COLO668 (cell line): ENCODE measurements around the gene MRAP2.
"Not testable (repeated sequence)": the region's sequence is repeated elsewhere in the genome, so short reads cannot be mapped to it uniquely, and the experiment has no call there.

ENCODE experiments used
- DNase-seq: peaks from one replicate; lab custom pipeline; 2025; ENCODE audit not compliant: unreplicated experiment; lab: John Stamatoyannopoulos, UW

MRAP2 gene

GRCh38 chr6:84028350-84028749, 5.2 kb upstream of the MRAP2 start:
- no peak for DNase-seq

DNA sequence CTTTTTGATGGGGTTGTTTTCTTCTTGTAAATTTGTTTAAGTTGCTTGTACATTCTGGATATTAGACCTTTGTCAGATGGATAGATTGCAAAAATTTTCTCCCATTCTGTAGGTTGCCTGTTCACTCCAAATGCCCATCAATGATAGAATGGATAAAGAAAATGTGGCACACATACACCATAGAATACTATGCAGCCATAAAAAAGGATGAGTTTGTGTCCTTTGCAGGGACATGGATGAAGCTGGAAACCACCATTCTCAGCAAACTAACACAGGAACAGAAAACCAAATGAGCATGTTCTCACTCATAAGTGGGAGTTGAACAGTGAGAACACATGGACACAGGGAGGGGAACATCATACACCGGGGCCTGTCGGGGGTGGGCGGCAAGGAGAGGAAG, 1.6 kb upstream of the MRAP2 start:
- not testable (repeated sequence) for DNase-seq

DNA sequence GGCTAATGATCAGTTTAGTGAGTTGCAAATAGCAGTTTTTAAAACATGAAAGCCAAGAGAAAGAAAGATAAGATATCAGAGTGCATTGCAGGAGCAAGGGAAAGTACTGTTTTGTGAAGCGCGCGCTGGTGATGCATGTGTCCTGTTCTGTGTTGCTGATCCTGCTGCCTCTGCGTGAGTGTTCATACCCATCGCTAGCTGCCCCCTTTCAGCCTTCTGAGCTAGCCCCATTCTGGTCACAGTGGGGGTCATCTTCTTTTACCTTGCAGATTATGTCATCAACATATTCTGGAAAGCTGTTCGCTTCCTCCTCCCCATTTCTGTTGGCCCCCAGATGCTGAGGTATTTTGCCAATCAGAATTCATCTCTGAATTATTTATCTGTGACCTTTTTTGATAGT, 1.9 kb downstream of the MRAP2 start:
- no peak for DNase-seq

- DNase-seq = no peak
Measured at GRCh38 chr6:84037425-84038089, 4.0 kb downstream of the MRAP2 start.

- no peak for DNase-seq
Measured at GRCh38 chr6:84042603-84043002, 9.0 kb downstream of the MRAP2 start.

GRCh38 chr6:84043555-84043954, 10.0 kb downstream of the MRAP2 start:
- no peak for DNase-seq

GRCh38 chr6:84046755-84047154, 13.2 kb downstream of the MRAP2 start:
- no peak for DNase-seq

GRCh38 chr6:84048588-84048987, 15.0 kb downstream of the MRAP2 start:
- no peak for DNase-seq

DNA sequence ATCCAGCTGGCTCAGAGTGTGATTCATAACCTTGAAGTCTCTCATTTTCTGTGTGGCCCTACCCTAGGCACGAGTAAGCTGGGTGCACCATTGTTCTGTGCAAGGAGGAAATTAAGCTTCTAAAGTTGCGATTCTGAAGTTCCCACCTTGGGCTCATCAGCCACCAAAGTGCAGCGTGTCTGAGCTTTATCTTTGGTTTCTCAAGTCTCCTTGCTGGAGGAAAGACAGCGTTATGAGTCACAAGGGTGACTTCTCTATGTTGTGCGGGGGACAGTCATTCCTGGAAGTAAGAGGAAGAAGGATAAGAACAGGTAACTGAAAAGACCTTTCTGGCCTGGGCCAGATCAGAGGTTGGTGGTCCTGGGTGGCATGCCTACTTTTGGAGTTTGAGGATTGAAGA, 16.8 kb downstream of the MRAP2 start:
- DNase-seq = no peak

GRCh38 chr6:84052204-84052882, 18.8 kb downstream of the MRAP2 start:
- DNase-seq = peak; percentile 60

DNA sequence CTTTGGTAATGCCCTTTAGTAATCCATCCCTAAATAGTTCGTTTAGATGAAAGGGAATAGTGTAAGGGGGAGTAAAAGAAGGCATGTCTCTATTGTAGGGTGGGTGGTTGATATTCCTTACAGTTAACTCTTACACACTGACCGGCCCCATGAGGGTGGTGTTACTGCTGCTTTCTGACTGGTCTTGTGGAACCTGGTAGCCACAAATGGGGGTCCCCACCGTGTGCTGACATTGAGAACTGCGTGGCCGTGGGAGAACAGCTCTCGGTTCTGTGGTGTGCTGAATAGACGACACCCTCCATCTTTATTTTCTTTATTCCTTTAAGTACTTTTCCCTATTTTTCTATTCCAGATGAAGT, 19.3 kb downstream of the MRAP2 start:
- peak; percentile 3 for DNase-seq

DNA sequence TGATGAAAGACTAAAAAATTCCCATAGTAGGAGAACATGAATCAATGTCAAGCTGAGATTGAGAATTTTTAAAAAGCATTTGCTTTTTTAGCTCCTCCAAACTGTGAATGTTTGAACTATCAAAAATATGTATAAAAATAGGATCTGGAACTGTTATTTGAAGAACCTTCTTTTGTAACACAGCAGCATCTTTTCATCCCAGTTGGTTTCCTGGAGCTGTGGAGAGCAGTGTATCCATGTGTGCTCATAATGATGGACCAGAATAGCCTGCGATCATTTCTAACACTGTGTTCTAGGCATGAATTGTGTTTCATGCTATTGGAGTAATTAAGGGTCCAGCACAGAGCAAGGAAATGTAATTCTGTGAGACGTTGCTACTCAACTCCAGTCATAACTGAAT, 22.1 kb downstream of the MRAP2 start:
- DNase-seq = no peak

- no peak for DNase-seq
Measured at GRCh38 chr6:84057908-84058307, 24.3 kb downstream of the MRAP2 start.

DNA sequence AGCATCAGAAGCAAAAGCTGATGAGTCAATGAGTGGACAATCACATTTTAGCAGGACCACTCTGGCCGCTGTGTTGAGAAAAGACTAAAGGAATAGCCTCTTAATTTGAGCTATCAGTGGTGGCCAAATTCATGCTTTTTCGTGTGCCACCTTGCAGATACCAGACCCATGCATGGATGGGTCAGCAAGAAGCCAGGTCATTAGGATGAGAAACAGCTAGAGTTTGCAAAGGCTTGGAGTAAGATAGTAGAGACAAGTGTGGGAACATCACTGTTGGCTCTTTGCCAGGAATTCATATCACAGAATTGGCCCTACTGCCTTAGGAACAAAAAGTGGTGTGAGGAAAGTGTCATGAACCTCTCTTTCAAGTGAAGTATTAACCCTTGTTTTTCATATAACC, 25.5 kb downstream of the MRAP2 start:
- no peak for DNase-seq

- no peak for DNase-seq
Measured at GRCh38 chr6:84061174-84061573, 27.6 kb downstream of the MRAP2 start.

DNA sequence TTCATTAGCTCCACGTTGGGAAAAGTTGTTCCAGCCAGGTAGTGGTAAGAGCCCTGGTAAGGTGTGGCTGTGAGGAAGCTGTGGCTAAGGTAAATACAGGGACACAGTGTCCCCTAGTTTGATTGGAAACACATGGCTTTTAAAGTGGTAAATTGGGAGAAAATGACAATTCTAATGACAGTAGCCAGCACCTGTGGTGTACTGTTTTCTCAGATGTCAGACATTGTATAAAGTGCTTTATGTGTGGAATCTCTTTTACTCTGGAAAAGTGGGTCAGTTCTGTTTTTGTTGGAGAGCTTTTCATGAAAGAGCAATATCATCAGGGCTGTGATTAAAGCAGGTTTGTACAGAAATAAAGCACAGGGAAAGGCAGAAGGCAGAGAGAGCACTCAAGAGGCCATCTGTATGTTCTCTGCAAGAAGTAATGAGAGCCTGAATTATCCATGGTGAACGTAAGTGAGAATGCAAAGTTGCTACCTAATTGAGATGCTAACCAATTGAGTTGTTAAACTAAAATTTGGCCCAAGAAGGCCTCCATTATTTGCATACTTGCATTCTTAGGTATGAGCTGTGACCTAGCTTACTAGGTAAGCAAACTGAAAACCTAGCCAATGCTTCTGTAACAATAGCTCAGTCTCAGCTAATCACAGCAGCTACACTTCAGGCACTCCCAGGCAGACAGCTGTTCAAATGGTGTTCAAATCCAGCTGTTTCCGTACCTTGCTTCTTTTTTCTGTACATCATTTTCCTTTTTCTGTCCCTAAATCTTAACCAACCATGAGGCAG, 28.2 kb downstream of the MRAP2 start:
- DNase-seq = no peak

- DNase-seq = no peak
Measured at GRCh38 chr6:84062519-84063154, 29.1 kb downstream of the MRAP2 start.

- no peak for DNase-seq
Measured at GRCh38 chr6:84065693-84066290, 32.2 kb downstream of the MRAP2 start.

DNA sequence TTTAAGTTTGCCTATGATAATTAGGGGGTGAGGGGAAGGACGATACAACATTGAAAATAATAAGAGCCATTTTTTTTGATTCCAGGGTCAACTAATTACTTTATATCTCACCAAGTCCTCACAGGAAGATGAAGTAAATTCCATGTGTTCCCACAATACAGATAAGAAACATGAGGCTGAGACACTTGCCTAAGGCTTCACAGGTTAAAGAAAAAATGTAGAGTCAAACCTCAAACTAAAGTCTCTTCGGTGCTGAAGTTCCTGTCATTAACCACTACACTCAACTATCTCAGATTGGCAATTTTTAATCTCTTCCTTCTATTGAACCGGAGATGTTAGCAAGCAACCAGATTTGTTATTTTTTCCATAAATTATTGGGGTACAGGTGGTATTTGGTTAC, 33.0 kb downstream of the MRAP2 start:
- no peak for DNase-seq

DNA sequence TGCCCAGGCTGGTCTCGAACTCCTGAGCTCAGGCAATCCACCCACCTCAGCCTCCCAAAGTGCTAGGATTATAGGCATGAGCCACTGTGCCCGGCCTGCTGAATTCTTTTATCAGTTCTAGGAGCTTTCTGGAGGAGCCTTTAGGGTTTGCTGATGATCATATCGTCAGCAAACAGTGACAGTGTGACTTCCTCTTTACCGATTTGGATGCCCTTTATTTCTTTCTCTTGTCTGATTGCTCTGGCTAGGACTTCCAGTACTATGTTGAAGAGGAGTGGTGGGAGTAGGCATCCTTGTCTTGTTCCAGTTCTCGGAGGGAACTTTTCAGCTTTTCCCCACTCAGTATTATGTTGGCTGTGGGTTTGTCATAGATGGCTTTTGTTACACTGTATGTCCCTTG, 35.3 kb downstream of the MRAP2 start:
- not testable (repeated sequence) for DNase-seq

DNA sequence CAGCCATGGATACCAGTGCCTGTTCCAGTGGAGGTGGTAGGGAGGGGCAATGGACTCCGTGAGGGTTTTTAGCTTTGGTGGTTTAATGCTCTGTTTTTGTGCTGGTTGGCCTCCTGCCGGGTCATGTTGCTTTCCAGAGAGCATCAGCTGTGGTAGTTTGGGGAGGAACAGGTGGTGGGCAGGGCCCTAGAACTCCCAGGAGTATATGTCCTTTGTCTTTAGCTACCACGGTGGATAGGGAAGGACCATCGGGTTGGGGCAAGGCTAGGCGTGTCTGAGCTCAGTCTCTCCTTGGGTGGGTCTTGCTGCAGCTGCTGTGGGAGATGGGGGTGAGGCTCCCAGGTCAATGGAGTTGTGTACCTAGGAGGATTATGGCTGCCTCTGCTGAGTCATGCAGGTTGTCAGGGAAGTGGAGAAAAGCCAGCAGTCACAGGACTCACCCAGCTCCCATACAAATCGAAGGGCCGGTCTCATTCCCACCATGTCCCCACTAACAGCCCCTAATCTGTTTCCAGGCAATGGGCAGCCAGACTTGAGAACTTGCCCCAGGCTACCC, 38.9 kb downstream of the MRAP2 start:
- DNase-seq = no peak
